ENCODE data around the gene C22orf23. TPM values are rescaled to one million over a fixed set of nuclear protein-coding genes. Genes with fewer than 3 reads are reported as not detected.

The C22orf23 gene
- total and polyA plus RNA-seq, 2 of the 13 experiments (the other 11 are each of a cell fraction or from before 2014, with no cell fraction given): 0.21 to 0.24 TPM

- DNase-seq (ENCODE audit: low spot score): no peak
- no peaks in the 10 kb centered on the region for H3K27me3 ChIP-seq (ENCODE audit: control insufficient read depth in 1 of 2, insufficient read depth in 2 of 2, low read length in 2 of 2)
- no peaks in the 10 kb centered on the region for H3K9me3 ChIP-seq (ENCODE audit: low read length)
- ChIA-PET POLR2A (no interaction called here), CTCF (ENCODE audit: low intra/inter-chr PET ratio, low total read pairs) (no interaction called here)
- peak overlapping the region; percentile 59 for H3K4me2 ChIP-seq (ENCODE audit: low read depth, low read length)
- peak; percentile 8 for ATAC-seq
- H3K27ac ChIP-seq (ENCODE audit: extremely low read length, insufficient read depth, low read length): peak overlapping the region; percentile 70
- in situ Hi-C loops (cut with HindIII; ENCODE audit: extremely low pct_ligation_motif_present, low pct_unique_long_range_greater_than_20kb): no loop called here
- peak overlapping the region; percentile 42 for H3K9ac ChIP-seq (ENCODE audit: insufficient read depth, low read depth, low read length)
- H2AFZ ChIP-seq (ENCODE audit: low read length): no peak overlapping the region
- no TSS peak for BruUV-seq (replicated peaks)
- WGBS (ENCODE audit: low lambda C conversion rate): 91% methylated on average over 12 of the region's 14 CpGs
- peaks cover 2% of the 10 kb centered on the region for H3K79me2 ChIP-seq (ENCODE audit: insufficient read depth, low read length)
- H3K4me3 ChIP-seq (replicated peaks in 1 of 3; ENCODE audit: insufficient read depth in 1 of 3, low read depth in 2 of 3, low read length in 3 of 3): peak overlapping the region in 1 of 3 experiments; percentile 25; a peak in 1 of 6 replicates
- H4K20me1 ChIP-seq (ENCODE audit: insufficient read depth, low read length): no peaks in the 10 kb centered on the region
- H3K36me3 ChIP-seq (replicated peaks in 1 of 2; ENCODE audit: control insufficient read depth in 1 of 2, insufficient read depth in 2 of 2, low read length in 2 of 2): peaks cover 14 to 29% of the 10 kb centered on the region in 2 experiments
- peak; percentile 14 for TF ChIP-seq AGO2 (optimal IDR thresholded peaks at IDR 0.05; ENCODE audit: low read depth, low read length)
- TF ChIP-seq ZNF382 (CRISPR knock-in tag; IDR thresholded peaks at IDR 0.05; ENCODE audit: borderline replicate concordance): no peak
- no peak for TF ChIP-seq RXRA (CRISPR knock-in tag; IDR thresholded peaks at IDR 0.05)
- TF ChIP-seq ZNF577 (CRISPR knock-in tag; IDR thresholded peaks at IDR 0.05; ENCODE audit: borderline replicate concordance, low read depth): no peak
- 0 out of 2 replicates have a peak, but pooled peaks have one; percentile 9 for TF ChIP-seq ZNF543 (CRISPR knock-in tag; IDR thresholded peaks at IDR 0.05)
- no peak for TF ChIP-seq TEF (CRISPR knock-in tag; IDR thresholded peaks at IDR 0.05)
- TF ChIP-seq PATZ1 (CRISPR knock-in tag; IDR thresholded peaks at IDR 0.05): 0 out of 2 replicates have a peak, but pooled peaks have one; percentile 18
- no peak for TF ChIP-seq ZNF784 (CRISPR knock-in tag; IDR thresholded peaks at IDR 0.05; ENCODE audit: borderline replicate concordance)
- TF ChIP-seq ZNF253 (CRISPR knock-in tag; IDR thresholded peaks at IDR 0.05; ENCODE audit: borderline replicate concordance): no peak
- H3K4me1 ChIP-seq (ENCODE audit: insufficient read depth, low read length): peaks cover 76% of the 10 kb centered on the region
- no peak for FAIRE-seq
- intact Hi-C loops (cut with micrococcal nuclease; ENCODE audit: unreplicated experiment): loop anchor here (5.0 kb wide), 1 partner anchor 36 kb away; no protein-coding TSS in a partner anchor
These were observed 14.4 kb upstream of the C22orf23 start for GRCh38 chr22:37967637-37968451.

Data from HepG2 (cell line).